Fibroblast of villous mesenchyme (primary cell): ENCODE results near the gene STAMBPL1. TPM values are rescaled to one million over a fixed set of nuclear protein-coding genes. Genes with fewer than 3 reads are reported as not detected.
"Not testable (repeated sequence)": the region's sequence is repeated elsewhere in the genome, so short reads cannot be mapped to it uniquely, and the experiment has no call there.

Experiments used
- DNase-seq: peaks from one replicate; pipeline ENCODE4 v3.0.0-alpha.2; 2010; ENCODE audit warnings: low read depth
- H3K4me3 ChIP-seq: 2 replicates; pipeline ENCODE4 v1.5.1; 2011; ENCODE audit warnings: low read depth, mild to moderate bottlenecking, low read length
- total RNA-seq: library from RNA; depleted of rRNA; stranded (reverse); fragments of >200 nt; gene quantifications from 2 replicates; pipeline ENCODE4 v1.2.3, GENCODE V29; 2012
- TF ChIP-seq, protein P1 (sequence below): IDR thresholded peaks from 2 replicates; pipeline ENCODE4 v1.5.1; 2012; ENCODE audit warnings: low read depth, mild to moderate bottlenecking, low read length; ENCODE audit not compliant: insufficient read depth

Gene STAMBPL1
- total RNA-seq, 1 donor = 98.9 TPM

DNA sequence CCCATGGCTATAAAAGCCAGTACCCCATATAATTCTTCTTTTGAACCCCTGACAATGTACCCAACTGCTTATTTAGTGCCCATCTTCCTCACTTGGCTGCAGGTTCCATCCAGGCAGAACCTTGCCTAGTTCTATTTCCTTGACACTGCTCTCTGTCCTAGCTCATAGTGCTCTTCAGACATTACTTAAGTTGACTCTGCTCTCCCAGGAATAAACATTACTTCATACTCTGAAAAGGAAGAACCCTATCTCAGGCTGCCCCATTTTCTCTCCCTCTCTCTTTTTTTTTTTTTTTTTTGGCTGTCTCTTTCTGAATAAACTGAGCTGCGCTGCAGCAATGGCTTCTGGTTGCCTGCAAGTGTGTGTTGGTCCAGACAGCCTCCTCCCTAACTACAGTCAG lies 51.5 kb downstream of the STAMBPL1 start:
- DNase-seq = no peak

DNA sequence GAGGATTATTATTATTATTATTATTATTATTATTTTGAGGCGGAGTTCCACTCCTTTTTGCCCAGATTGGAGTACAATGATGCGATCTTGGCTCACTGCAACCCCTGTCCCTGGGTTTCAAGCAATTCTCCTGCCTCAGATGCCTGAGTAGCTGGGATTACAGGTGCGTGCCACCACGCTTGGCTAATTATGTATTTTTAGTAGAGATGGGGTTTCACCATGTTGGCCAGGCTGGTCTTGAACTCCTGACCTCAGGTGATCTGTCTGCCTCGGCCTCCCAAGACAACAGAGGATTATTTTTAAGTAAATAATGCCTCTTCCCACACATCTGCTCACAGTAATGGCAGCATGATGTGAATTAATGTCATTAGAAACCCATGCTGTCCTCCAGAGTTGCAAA lies 52.0 kb downstream of the STAMBPL1 start:
- not testable (repeated sequence) for H3K4me3 ChIP-seq, DNase-seq

More for the DNA sequence above, 51.5 kb downstream of the STAMBPL1 start:
- H3K4me3 ChIP-seq = no peak overlapping the region
- TF ChIP-seq, protein P1, sequence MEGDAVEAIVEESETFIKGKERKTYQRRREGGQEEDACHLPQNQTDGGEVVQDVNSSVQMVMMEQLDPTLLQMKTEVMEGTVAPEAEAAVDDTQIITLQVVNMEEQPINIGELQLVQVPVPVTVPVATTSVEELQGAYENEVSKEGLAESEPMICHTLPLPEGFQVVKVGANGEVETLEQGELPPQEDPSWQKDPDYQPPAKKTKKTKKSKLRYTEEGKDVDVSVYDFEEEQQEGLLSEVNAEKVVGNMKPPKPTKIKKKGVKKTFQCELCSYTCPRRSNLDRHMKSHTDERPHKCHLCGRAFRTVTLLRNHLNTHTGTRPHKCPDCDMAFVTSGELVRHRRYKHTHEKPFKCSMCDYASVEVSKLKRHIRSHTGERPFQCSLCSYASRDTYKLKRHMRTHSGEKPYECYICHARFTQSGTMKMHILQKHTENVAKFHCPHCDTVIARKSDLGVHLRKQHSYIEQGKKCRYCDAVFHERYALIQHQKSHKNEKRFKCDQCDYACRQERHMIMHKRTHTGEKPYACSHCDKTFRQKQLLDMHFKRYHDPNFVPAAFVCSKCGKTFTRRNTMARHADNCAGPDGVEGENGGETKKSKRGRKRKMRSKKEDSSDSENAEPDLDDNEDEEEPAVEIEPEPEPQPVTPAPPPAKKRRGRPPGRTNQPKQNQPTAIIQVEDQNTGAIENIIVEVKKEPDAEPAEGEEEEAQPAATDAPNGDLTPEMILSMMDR = no peak

DNA sequence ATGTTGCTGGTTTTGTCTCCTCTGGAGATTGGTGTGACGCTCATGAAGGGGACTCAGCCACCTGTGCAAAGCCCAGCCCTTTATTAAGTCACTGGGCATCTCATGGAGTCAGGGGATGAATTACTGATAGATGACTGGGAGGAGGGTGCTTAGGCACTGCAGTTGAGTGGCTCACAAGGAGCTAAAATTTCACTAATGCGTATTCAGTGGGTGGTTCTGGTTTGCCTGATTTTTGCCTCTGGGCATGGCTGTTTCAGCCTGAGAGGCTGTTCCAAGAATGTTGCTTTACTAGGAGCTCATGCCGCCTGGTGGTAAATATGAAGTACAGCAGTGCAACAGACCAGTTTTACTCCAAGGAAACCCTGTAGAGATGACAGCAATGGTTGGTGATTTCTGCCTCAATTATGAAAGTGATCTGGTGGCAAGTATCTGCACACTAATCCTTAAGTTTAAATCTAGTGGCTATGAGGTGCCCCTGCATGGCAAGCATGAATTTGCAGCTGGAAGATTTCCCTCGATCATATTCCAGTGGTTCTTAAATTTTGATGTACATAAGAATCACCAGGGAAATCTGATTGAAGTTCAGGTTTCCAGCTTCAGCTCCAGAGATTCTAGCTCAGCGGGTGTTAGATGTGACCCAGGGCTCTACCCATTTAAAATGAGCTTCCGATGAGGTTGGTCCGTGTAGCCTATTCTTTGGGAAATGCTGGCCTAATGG lies 52.7 kb downstream of the STAMBPL1 start:
- TF ChIP-seq, protein P1 = peak; percentile 94
- peak; percentile 89 for DNase-seq
- no peak overlapping the region for H3K4me3 ChIP-seq

DNA sequence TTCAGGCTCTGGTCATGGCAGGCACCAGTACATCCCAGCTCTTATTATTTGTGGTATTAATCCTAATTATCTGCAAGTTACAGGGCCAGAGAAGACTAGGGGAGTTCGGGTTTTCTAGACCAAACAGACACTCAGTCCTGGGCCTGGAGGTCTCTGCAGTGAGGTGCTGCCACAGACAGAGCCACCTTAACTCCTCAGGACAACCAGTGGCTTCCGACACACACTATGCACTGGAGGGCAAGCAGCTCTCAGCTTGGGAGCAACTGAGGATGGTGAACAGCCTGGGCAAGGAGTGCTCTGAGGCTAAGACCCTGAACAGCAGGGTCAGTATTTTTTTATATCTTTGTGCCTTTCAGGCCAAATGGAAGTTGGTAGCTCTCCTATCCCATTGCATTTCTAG lies 53.5 kb downstream of the STAMBPL1 start:
- no peak overlapping the region for H3K4me3 ChIP-seq
- TF ChIP-seq, protein P1 = no peak
- no peak for DNase-seq

DNA sequence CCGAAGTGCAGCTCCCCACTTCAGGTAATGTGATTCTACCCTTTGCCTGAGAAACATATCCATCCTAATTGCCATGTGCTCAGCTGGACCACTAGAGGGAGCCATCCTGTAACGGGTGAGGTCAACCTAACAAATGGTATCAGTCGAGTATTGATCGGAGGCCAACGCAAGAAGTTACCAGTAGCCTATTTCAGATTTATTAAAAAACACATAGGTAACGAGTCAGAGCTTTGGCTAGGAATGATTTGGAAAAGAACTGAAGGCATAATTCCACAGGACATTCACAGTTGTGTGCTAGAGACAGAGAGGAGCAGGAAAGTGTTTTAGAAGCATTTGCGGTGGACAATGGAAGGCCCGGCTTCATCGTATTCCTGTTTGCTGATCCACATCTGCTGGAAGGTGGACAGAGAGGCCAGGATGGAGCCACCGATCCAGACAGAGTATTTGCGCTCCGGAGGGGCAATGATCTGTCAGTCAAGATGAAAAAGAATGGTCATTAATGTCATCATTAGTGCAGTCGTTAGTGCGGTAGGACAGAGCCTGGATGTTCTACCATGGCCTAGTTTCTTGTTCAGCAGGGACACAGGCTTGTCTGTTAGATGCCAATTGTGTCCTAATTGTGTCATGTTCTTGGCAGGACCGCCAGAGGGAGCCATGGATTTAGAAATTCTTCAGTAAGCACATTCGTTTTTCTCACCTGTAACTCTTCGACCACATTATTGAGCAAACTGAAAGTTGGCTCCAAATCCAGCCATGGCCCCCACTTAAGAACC lies 55.0 kb downstream of the STAMBPL1 start:
- no peak overlapping the region for H3K4me3 ChIP-seq
- TF ChIP-seq, protein P1 = peak; percentile 90
- peak; percentile 87 for DNase-seq

DNA sequence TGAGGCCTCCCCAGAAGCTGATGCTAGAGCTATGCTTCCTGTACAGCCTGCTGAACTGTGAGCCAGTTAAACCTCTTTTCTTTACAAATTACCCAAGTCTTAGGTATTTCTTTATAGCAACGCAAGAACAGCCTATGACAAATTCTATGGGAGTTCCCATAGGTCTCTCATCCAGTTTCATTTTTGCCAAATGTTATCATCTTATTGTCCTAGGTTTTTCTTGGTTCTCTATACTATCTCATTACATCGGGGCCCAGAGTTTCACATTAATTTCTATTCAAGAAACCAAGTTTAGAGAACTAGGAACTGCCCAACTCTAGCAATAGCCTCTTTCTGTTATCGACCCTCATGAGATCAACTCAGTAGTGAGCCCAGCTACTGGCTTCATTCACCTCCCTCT lies 56.6 kb downstream of the STAMBPL1 start:
- no peak overlapping the region for H3K4me3 ChIP-seq
- no peak for DNase-seq
- TF ChIP-seq, protein P1 = no peak

DNA sequence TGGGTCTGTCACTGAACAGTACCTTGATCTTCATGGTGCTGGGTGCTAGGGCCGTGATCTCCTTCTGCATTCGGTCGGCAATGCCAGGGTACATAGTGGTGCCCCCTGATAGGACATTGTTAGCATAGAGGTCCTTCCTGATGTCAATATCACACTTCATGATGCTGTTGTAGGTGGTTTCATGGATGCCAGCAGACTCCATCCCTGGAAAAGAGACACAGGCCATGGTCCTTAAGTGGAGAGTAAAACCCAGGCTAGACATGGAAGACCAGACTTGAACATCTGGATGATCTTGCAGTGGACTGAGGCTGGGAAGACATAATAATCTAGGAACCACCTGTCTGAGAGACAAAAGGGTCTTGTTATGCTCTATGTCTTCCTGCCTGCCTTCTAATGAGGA lies 58.0 kb downstream of the STAMBPL1 start:
- no peak for DNase-seq
- H3K4me3 ChIP-seq = no peak overlapping the region
- TF ChIP-seq, protein P1 = no peak
